OCI-LY3 (cell line): ENCODE measurements around the gene R3HDM2.

ENCODE experiments used
- H2AFZ ChIP-seq: fragments of 200-600, 300-600 bp; shearing (Covaris generic); 2 replicates; pipeline ENCODE4 v1.6.0; 2014; ENCODE audit warnings: antibody characterized with exemption, low read depth, low read length
- H3K27ac ChIP-seq: fragments of 200-600, 300-600 bp; sonication (generic); 2 replicates; pipeline ENCODE4 v1.5.1; 2014; ENCODE audit warnings: mild to moderate bottlenecking, low read length, moderate library complexity, mixed read lengths
- H3K27me3 ChIP-seq: fragments of 200-600, 300-600 bp; sonication (generic); 2 replicates; pipeline ENCODE4 v1.6.1; 2014; ENCODE audit warnings: low read depth, low read length, mixed read lengths
- H3K36me3 ChIP-seq: fragments of 200-600, 300-600 bp; sonication (generic); replicated peaks from 2 replicates; pipeline ENCODE3; 2014; ENCODE audit warnings: low read depth, low read length, mixed read lengths
- H3K4me1 ChIP-seq: fragments of 300-600, 200-600 bp; sonication (generic); 2 replicates; pipeline ENCODE4 v1.6.1; 2014; ENCODE audit warnings: low read length, mixed read lengths
- H3K4me2 ChIP-seq: fragments of 200-600, 300-600 bp; sonication (generic); 2 replicates; pipeline ENCODE4 v1.6.1; 2014; ENCODE audit warnings: low read length, mixed read lengths
- H3K4me3 ChIP-seq: fragments of 300-600, 200-600 bp; sonication (generic); 2 replicates; pipeline ENCODE4 v1.5.1; 2014; ENCODE audit warnings: antibody characterized with exemption, mild to moderate bottlenecking, low read length, moderate library complexity
- H3K79me2 ChIP-seq: fragments of 300-600, 200-600 bp; shearing (Covaris generic); 2 replicates; pipeline ENCODE4 v1.6.1; 2014; ENCODE audit warnings: mild to moderate bottlenecking, low read length, mixed read lengths
- H3K9ac ChIP-seq: fragments of 300-600, 200-600 bp; shearing (Covaris generic); 2 replicates; pipeline ENCODE4 v1.6.0; 2014; ENCODE audit warnings: mild to moderate bottlenecking, low read length, moderate library complexity
- H3K9me3 ChIP-seq: fragments of 200-600, 300-600 bp; shearing (Covaris generic); 2 replicates; pipeline ENCODE4 v1.6.1; 2014; ENCODE audit warnings: low read length, mixed read lengths; ENCODE audit not compliant: insufficient read depth
- H4K20me1 ChIP-seq: fragments of 200-600, 300-600 bp; sonication (generic); 2 replicates; pipeline ENCODE4 v1.6.1; 2016; ENCODE audit warnings: low read length, mixed read lengths; ENCODE audit not compliant: insufficient read depth
- CTCF ChIP-seq: fragments of 200-600, 300-600 bp; sonication (generic); IDR thresholded peaks from 2 replicates; pipeline ENCODE4 v1.5.1; 2014; ENCODE audit warnings: antibody characterized with exemption, low read length, low read depth
- EZH2phosphoT487 ChIP-seq: fragments of 200-600 bp; shearing (Covaris generic); IDR thresholded peaks from 2 replicates; pipeline ENCODE4 v1.6.1; 2018; ENCODE audit warnings: antibody characterized with exemption, mixed run types, low read depth

The R3HDM2 gene

GRCh38 chr12:57450057-57450456 lies 19.2 kb upstream of the R3HDM2 start:
- no peak overlapping the region for H3K4me2 ChIP-seq
- peaks cover 21% of the 10 kb centered on the region for H3K4me1 ChIP-seq
- H4K20me1 ChIP-seq: no peaks in the 10 kb centered on the region
- no peaks in the 10 kb centered on the region for H3K79me2 ChIP-seq
- H3K36me3 ChIP-seq: no peaks in the 10 kb centered on the region
- H3K27ac ChIP-seq: no peak overlapping the region
- no peak overlapping the region for H2AFZ ChIP-seq
- no peak overlapping the region for H3K4me3 ChIP-seq
- H3K9ac ChIP-seq: no peak overlapping the region
- no peak for TF ChIP-seq EZH2phosphoT487
- no peak for TF ChIP-seq CTCF
- no peaks in the 10 kb centered on the region for H3K27me3 ChIP-seq
- no peaks in the 10 kb centered on the region for H3K9me3 ChIP-seq

GRCh38 chr12:57449375-57449774 lies 18.5 kb upstream of the R3HDM2 start:
- Histone ChIP-seq H3K27ac (no peak overlapping the region), H3K4me3 (no peak overlapping the region), H3K36me3 (no peaks in the 10 kb centered on the region), H3K4me1 (peaks cover 17% of the 10 kb centered on the region), H2AFZ (no peak overlapping the region), H3K4me2 (no peak overlapping the region), H4K20me1 (no peaks in the 10 kb centered on the region), H3K9me3 (no peaks in the 10 kb centered on the region), H3K79me2 (no peaks in the 10 kb centered on the region), H3K9ac (no peak overlapping the region), H3K27me3 (no peaks in the 10 kb centered on the region)
- no peak for TF ChIP-seq CTCF
- TF ChIP-seq EZH2phosphoT487: no peak

GRCh38 chr12:57448669-57449068 lies 17.8 kb upstream of the R3HDM2 start:
- Histone ChIP-seq H4K20me1 (no peaks in the 10 kb centered on the region), H3K27me3 (no peaks in the 10 kb centered on the region), H3K9ac (no peak overlapping the region), H3K79me2 (no peaks in the 10 kb centered on the region), H3K4me2 (no peak overlapping the region), H3K4me3 (no peak overlapping the region), H3K27ac (no peak overlapping the region), H3K9me3 (no peaks in the 10 kb centered on the region), H2AFZ (no peak overlapping the region), H3K4me1 (peaks cover 16% of the 10 kb centered on the region), H3K36me3 (no peaks in the 10 kb centered on the region)
- no peak for TF ChIP-seq EZH2phosphoT487
- no peak for TF ChIP-seq CTCF

GRCh38 chr12:57446292-57446960 lies 15.6 kb upstream of the R3HDM2 start:
- H3K9ac ChIP-seq: no peak overlapping the region
- H2AFZ ChIP-seq: no peak overlapping the region

More at GRCh38 chr12:57446292-57446960, 15.6 kb upstream of the R3HDM2 start:
- Histone ChIP-seq H3K4me2 (no peak overlapping the region), H3K9me3 (no peaks in the 10 kb centered on the region), H3K27me3 (no peaks in the 10 kb centered on the region), H3K4me3 (no peak overlapping the region), H3K27ac (no peak overlapping the region), H4K20me1 (no peaks in the 10 kb centered on the region), H3K79me2 (no peaks in the 10 kb centered on the region), H3K4me1 (peaks cover 7% of the 10 kb centered on the region), H3K36me3 (no peaks in the 10 kb centered on the region)
- no peak for TF ChIP-seq EZH2phosphoT487
- TF ChIP-seq CTCF: no peak
